HEK293T (cell line): ENCODE results near the gene NID1.

Experiments
- CTCF ChIA-PET: fragments of 350-600 bp; formaldehyde crosslinking; extraction: SDS; loops from one replicate; lab custom pipeline; 2021; ENCODE audit warnings: antibody characterized with exemption, inconsistent platforms; lab: Yijun Ruan, JAX
- POLR2A ChIA-PET: fragments of 350-600 bp; formaldehyde crosslinking; extraction: SDS; loops from one replicate; lab custom pipeline; 2020; ENCODE audit warnings: antibody characterized with exemption, inconsistent platforms; lab: Yijun Ruan, JAX
- DNase-seq: peaks from one replicate; pipeline ENCODE4 v3.0.0; 2012; ENCODE audit warnings: mixed read lengths; ENCODE audit errors: extremely low spot score
- ARNT ChIP-seq: fragments of 450-650 bp; IDR thresholded peaks from 2 replicates; pipeline ENCODE4 v1.6.1; 2017; ENCODE audit warnings: mild to moderate bottlenecking
- BHLHE40 ChIP-seq: fragments of 450-650 bp; IDR thresholded peaks from 2 replicates; pipeline ENCODE4 v1.6.1; 2016; ENCODE audit warnings: mild to moderate bottlenecking, moderate library complexity, borderline replicate concordance
- CTBP1 ChIP-seq: fragments of 450-650 bp; IDR thresholded peaks from 2 replicates; pipeline ENCODE4 v1.6.1; 2016; ENCODE audit warnings: borderline replicate concordance
- ELF4 ChIP-seq: fragments of 450-650 bp; IDR thresholded peaks from 2 replicates; pipeline ENCODE4 v1.6.1; 2017; ENCODE audit warnings: antibody characterized with exemption
- FOXA1 ChIP-seq: fragments of 450-650 bp; IDR thresholded peaks from 2 replicates; pipeline ENCODE4 v1.6.1; 2016; ENCODE audit warnings: mild to moderate bottlenecking
- FOXK2 ChIP-seq: fragments of 450-650 bp; IDR thresholded peaks from 2 replicates; pipeline ENCODE4 v1.6.1; 2016; ENCODE audit warnings: mild to moderate bottlenecking
- FOXM1 ChIP-seq: fragments of 450-650 bp; IDR thresholded peaks from 2 replicates; pipeline ENCODE4 v1.6.1; 2017; ENCODE audit warnings: mild to moderate bottlenecking, borderline replicate concordance
- HDGF ChIP-seq: fragments of 450-650 bp; IDR thresholded peaks from 2 replicates; pipeline ENCODE4 v1.6.1; 2017; ENCODE audit warnings: antibody characterized with exemption, borderline replicate concordance
- L3MBTL2 ChIP-seq: fragments of 450-650 bp; conservative IDR thresholded peaks from 2 replicates; pipeline ENCODE4 v1.6.1; 2016; ENCODE audit warnings: mild to moderate bottlenecking
- LEF1 ChIP-seq: fragments of 450-650 bp; IDR thresholded peaks from 2 replicates; pipeline ENCODE4 v1.6.1; 2017; ENCODE audit warnings: mild to moderate bottlenecking, borderline replicate concordance
- NFRKB ChIP-seq: fragments of 450-650 bp; IDR thresholded peaks from 2 replicates; pipeline ENCODE4 v1.6.1; 2016; ENCODE audit warnings: mild to moderate bottlenecking, moderate library complexity
- SP1 ChIP-seq: fragments of 450-650 bp; IDR thresholded peaks from 2 replicates; pipeline ENCODE4 v1.6.1; 2017
- SUZ12 ChIP-seq: fragments of 450-650 bp; IDR thresholded peaks from 2 replicates; pipeline ENCODE4 v1.6.1; 2016; ENCODE audit warnings: mild to moderate bottlenecking
- TARDBP ChIP-seq: fragments of 450-650 bp; IDR thresholded peaks from 2 replicates; pipeline ENCODE4 v1.6.1; 2016
- ZNF384 ChIP-seq: fragments of 450-650 bp; IDR thresholded peaks from 2 replicates; pipeline ENCODE4 v1.6.1; 2016
- TF ChIP-seq, protein P1 (sequence below): fragments of 450-650 bp; IDR thresholded peaks from 2 replicates; pipeline ENCODE4 v1.6.1; 2016

Gene NID1

DNA sequence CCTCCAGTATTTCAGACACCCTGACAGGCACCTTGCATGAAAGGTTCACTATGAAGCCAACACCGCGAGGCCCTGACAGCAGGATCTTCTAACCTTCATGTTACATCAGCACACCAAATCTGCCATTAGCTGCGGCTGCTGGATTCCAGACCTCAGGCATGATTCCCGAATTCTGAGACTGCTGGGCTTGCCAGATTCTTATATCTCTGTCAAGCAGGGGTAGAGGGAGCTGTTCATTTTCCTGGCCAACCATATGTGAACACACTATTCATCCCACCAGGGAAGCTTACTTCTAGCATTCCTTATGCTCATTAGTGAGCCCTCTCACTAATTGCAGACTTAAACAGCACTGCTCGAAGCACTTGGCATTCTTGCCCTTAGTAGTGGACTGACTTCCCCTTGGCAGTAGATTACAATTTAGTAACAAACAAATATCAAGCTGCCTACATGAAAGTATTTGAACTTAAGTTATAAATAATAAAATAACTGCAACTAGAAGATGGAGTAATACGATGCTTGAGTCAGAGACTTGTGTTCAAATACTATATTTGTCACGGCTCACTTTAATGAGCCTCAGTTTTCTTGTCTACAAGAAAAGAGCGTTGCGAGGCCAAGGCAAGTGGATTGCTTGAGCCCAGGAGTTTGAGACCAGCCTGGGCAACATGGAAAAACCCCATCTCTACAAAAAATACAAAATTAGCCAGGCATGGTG, 43.3 kb downstream of the NID1 start:
- ChIA-PET POLR2A (no interaction called here), CTCF (no interaction called here)
- DNase-seq = no peak
- no peak for TF ChIP-seq ZNF384
- no peak for TF ChIP-seq ARNT
- TF ChIP-seq NFRKB = no peak
- TF ChIP-seq SUZ12 = no peak
- no peak for TF ChIP-seq LEF1
- TF ChIP-seq CTBP1 = no peak
- TF ChIP-seq HDGF = no peak
- TF ChIP-seq, protein P1, sequence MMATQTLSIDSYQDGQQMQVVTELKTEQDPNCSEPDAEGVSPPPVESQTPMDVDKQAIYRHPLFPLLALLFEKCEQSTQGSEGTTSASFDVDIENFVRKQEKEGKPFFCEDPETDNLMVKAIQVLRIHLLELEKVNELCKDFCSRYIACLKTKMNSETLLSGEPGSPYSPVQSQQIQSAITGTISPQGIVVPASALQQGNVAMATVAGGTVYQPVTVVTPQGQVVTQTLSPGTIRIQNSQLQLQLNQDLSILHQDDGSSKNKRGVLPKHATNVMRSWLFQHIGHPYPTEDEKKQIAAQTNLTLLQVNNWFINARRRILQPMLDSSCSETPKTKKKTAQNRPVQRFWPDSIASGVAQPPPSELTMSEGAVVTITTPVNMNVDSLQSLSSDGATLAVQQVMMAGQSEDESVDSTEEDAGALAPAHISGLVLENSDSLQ = no peak

DNA sequence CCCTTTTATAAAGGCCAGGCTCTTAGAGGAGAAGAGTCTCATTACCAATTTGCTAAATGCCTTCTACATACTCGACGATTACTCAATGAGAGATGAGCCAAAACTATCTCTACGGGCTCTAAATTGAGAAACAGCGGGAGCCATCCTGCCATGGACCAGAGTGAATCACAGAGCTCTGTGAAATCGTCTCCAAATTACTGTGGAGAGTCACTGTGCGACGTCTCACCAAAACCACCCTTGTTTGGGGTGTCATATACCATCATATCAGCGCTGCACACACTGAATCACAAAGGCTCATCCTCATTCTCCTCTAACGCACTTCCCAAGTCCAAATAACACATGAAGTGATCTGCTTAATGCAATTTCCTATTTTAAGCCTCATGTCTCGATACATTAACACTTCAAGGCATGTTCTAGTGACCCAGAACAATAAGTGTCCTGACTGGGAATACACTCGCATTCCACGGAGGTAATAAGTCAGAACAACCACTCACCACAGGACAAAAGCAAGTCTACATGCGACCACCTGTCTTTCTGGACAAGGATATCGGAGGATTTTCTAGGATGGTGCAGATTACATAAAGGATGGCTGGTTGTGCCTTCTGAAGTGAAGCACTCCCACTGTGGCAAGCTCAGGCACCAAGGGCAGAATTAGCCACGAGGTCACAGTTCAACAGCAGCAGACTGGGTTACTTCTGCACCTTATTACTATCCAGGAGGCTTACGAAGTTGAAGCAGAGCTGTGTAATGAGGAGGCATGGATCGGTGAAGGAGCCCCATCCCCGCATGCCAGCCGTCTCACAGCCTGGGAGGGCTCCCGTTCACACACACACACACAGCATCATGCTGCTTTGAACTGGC, 44.3 kb downstream of the NID1 start:
- TF ChIP-seq NFRKB = no peak
- no peak for TF ChIP-seq FOXA1
- TF ChIP-seq ELF4 = no peak
- no peak for TF ChIP-seq TARDBP
- no peak for TF ChIP-seq ARNT
- no peak for TF ChIP-seq FOXM1
- POLR2A ChIA-PET = no interaction called here
- no peak for DNase-seq
- CTCF ChIA-PET = no interaction called here

DNA sequence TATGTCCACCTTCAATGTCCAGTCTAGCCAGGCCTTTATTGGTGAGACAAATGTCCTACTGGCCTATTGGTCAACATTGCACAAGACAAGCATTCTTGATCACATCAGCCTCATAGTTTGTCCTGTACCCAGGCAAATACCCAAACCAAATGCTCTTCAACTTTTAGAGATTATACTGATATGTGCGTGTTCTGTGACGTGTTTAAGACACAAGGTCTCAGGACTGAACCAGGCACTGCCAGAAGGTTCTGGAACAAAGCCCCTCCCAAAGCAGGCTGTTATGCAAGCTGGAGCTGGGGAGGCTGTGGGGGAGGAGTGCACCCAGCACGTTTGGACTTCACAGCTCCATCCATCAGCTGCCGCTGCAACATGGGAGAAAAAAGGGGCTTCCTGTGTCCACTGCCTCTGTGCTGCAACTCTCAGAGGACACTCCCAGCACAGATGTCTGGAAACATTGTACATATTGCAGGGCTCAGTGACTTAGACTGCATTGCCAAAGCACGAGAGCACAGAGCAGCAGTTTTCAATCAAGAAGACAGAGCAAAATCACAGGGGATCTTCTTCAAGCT, 45.9 kb downstream of the NID1 start:
- ChIA-PET CTCF (no interaction called here), POLR2A (no interaction called here)
- TF ChIP-seq NFRKB (no peak), CTBP1 (no peak), ARNT (no peak), FOXK2 (no peak)
- TF ChIP-seq, protein P1 = no peak
- DNase-seq = no peak

DNA sequence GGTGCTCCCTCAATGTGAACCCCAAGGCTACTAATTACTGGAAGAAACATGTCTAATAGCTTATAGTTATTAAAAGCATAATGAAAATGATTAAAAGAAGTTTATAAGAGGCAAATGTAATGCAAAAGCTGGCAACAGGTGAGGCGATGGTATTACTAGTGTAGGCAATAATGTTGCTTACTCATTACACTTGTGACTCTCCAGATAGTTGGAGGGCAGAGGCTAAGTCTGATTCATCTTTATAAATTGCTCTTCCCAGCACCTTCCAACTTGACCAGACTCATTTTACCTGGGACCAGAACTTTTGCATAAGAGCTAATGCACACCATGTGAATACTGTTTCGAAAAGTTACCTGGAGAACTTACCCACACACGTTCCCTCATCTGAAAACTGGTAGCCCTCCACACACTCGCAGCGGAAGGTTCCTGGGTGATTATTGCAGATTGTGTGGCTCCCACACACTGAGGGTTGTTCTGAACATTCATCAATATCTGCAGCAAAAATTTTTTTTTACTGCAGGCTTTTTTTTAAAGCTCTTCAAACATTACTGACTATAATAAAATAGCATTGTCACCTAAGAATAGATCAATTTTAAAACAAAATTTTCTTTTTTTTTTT, 48.0 kb downstream of the NID1 start:
- ChIA-PET CTCF (no interaction called here), POLR2A (no interaction called here)
- no peak for TF ChIP-seq ELF4
- no peak for TF ChIP-seq FOXM1
- TF ChIP-seq HDGF = no peak
- TF ChIP-seq SP1 = no peak
- TF ChIP-seq FOXA1 = no peak
- no peak for TF ChIP-seq ARNT
- no peak for TF ChIP-seq TARDBP
- no peak for TF ChIP-seq ZNF384
- TF ChIP-seq SUZ12 = no peak
- TF ChIP-seq BHLHE40 = no peak
- DNase-seq = no peak

DNA sequence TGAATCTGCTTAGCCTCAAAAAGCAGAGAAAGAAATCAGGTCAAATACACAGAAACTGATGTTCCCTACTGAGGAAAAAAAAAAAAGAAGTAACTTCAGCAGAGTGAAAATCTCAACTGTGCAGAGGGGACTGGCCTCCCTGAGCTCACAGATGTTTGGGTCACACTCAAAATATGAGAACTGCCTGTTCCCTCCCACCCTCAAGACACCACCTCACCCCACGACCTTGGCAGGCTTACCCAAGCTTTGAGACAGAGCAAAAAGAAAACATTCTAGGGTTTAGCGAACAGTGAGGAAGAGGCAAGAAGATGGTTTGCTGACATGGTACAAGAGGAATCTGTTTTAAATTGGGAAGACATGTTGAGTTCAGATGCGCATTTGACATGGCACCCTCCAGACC, 48.8 kb downstream of the NID1 start:
- TF ChIP-seq TARDBP = no peak
- TF ChIP-seq FOXA1 = no peak
- TF ChIP-seq SUZ12 = no peak
- no peak for TF ChIP-seq LEF1
- TF ChIP-seq NFRKB = no peak
- TF ChIP-seq ELF4 = no peak
- TF ChIP-seq FOXK2 = no peak
- no peak for TF ChIP-seq L3MBTL2
- TF ChIP-seq, protein P1 = no peak
- TF ChIP-seq ARNT = no peak
- TF ChIP-seq ZNF384 = no peak
- no peak for TF ChIP-seq BHLHE40
- TF ChIP-seq CTBP1 = no peak
- TF ChIP-seq SP1 = no peak
- TF ChIP-seq HDGF = no peak
- no peak for TF ChIP-seq FOXM1
- ChIA-PET CTCF (no interaction called here), POLR2A (no interaction called here)
- DNase-seq = no peak

DNA sequence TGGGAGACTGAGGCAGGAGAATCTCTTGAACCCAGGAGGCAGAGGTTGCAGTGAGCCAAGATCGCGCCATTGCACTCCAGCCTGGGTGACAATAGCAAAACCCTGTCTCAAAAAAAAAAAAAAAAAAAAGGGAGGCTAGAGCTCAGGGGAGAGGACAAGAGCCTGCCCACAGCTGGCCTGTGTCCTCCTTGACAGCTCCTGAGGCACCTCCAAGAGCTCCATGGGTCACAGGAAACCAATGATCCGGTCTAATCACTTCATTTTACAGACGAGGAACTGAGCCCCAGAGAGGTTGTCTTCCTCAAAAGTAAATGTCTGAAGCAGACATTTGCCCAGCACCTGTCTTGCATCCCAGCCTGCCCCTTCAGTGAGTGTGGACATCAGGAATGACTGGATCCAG, 49.4 kb downstream of the NID1 start:
- CTCF ChIA-PET = no interaction called here
- TF ChIP-seq CTBP1 (no peak), FOXM1 (no peak), SP1 (no peak), ARNT (no peak), FOXA1 (no peak), BHLHE40 (no peak), NFRKB (no peak), L3MBTL2 (no peak), HDGF (no peak), ZNF384 (no peak), SUZ12 (no peak), FOXK2 (no peak), LEF1 (no peak), ELF4 (no peak), TARDBP (no peak)
- TF ChIP-seq, protein P1 = no peak
- DNase-seq = no peak
- POLR2A ChIA-PET = no interaction called here
